Loucy (cell line): Measurements from ENCODE around the gene DSE.

Experiments used
- EZH2phosphoT487 ChIP-seq: fragments of 200-600 bp; IDR thresholded peaks from 2 replicates; pipeline ENCODE4 v1.6.1; 2018; ENCODE audit warnings: antibody characterized with exemption, mild to moderate bottlenecking, moderate library complexity, borderline replicate concordance
- TF ChIP-seq, protein P1 (sequence below): fragments of 200-600 bp; sonication (generic); conservative IDR thresholded peaks from 2 replicates; pipeline ENCODE4 v1.5.1; 2014; ENCODE audit warnings: mild to moderate bottlenecking, antibody characterized with exemption, low read length

DNA sequence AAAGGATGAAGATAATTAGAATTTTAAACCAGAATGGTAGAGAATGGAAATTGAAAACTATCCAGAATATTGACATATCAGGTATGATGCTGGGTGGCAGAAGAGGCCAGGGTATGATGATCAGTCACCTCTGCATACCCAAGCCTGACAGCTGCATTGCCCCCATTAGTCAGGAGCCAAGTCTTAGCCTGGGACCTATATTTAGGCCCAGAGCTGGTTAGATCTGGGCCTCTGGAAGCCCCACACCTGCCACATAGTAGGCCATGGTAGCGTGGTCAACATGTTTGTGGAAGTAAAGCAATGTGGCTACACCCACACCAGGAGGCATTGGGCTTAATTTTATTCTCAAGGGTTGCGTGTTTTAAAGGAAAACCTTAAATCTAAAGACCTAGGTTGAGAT is 58.4 kb downstream of the DSE start:
- TF ChIP-seq EZH2phosphoT487: no peak
- TF ChIP-seq, protein P1, sequence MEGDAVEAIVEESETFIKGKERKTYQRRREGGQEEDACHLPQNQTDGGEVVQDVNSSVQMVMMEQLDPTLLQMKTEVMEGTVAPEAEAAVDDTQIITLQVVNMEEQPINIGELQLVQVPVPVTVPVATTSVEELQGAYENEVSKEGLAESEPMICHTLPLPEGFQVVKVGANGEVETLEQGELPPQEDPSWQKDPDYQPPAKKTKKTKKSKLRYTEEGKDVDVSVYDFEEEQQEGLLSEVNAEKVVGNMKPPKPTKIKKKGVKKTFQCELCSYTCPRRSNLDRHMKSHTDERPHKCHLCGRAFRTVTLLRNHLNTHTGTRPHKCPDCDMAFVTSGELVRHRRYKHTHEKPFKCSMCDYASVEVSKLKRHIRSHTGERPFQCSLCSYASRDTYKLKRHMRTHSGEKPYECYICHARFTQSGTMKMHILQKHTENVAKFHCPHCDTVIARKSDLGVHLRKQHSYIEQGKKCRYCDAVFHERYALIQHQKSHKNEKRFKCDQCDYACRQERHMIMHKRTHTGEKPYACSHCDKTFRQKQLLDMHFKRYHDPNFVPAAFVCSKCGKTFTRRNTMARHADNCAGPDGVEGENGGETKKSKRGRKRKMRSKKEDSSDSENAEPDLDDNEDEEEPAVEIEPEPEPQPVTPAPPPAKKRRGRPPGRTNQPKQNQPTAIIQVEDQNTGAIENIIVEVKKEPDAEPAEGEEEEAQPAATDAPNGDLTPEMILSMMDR: no peak
